ENCODE data around the gene HERPUD1.
"Not testable (repeated sequence)": the region's sequence is repeated elsewhere in the genome, so short reads cannot be mapped to it uniquely, and the experiment has no call there.

Gene HERPUD1

DNA sequence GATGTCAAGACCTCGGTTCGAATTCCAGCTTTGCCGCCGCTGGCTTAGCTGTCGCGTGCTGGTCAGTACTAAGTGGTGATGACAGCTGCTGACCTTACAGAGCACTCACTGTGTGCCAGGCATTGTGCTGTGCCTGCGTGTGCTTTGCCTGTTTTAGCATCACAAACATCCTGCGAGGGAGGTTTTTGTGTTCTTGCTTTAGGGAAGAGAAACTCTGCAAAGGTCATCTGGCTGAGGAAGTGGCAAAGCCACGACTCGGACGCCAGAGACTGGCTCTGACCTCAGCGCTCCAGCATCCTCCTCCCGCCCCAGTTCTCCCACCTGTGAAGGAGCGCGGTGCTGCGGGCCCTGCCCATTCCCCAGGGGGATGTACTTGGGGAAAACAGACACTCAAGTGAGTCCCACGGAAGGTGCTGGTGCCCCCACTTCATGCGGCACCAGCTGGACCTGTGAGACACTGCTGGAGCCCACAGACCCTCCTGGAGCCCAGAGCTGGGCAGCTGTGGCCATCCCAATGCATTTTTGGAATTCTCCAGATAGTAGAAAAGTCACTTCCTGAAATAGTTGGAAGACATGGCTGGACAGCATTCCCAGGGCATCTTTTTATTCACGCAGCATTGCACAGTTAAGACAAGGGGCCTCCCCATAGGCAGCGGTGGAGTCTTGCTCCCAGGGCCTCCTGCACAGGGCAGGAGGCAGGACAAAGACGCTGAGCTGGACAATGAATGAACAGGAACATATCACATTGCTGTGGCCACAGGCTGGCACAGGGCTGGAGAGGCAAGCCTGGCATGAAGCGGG lies 20.0 kb upstream of the HERPUD1 start:
- no peak for DNase-seq (ENCODE audit: low spot score)

DNA sequence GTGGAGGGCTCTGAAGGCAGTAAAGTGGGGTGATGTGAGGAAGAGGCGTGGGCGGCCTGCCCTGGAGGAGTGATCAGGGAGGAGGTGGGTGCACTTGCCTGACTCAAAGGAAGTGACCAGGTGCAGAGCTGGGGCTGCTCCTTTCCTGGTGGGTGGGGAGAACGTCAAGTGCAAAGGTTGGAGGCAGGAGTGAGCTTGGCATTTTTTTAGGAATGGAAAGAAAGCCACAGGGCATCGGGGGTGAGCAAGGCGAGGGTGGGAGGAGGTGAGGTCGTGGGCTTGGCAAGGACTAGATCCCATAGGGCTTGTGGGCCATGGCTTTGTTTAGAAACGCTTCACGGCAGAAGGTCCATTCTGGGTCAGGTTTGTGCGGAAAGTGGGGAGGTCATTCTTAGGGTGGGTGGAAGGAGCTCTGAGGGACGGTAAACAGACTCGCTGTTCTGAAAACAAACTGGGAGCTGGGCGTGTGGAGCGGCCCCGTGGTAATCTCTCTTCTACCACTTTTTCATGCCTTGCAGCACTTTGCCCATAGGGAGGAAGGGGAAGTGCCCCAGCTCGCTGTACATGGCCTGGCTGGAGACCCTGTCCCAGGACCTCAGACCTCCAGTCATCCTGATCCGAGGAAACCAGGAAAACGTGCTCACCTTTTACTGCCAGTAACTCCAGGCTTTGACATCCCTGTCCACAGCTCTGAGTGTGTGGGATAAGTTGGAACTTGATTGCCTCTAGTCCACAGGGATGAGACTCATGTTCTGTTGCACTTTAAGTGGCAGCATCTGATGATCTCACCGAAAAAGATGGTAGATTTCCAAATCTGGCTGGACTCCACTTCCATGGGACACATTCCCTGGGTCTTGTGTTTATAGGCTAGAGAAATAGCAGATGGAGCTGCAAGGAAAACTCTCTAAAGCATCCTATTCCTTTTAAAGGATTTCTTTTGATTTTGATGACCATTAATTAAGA lies 18.9 kb upstream of the HERPUD1 start:
- no peak for DNase-seq (ENCODE audit: low spot score)

DNA sequence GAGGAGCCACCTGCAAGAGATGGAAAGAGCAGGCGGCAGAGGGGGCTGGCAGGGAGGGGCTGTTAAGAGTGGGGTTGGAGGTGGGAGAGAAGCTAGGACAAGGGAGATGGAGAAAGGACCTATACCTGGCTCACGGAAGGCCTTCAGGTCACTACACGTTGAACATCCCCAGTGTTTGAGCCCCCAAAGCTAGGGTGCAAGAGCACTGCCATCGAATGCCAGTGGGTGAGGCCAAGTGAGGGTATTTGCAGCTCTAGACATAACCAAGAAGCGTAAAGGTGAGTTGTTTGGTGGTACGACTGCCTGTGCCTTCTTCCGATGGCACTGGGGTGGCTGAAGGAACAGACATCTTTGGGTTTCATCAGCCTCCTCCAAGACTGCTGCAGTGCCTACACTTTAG lies 17.0 kb upstream of the HERPUD1 start:
- DNase-seq (ENCODE audit: low spot score), result no peak

GRCh38 chr16:56915336-56916119 lies 16.4 kb upstream of the HERPUD1 start:
- no peak for DNase-seq (ENCODE audit: low spot score)

GRCh38 chr16:56916571-56917403 lies 15.2 kb upstream of the HERPUD1 start:
- DNase-seq (ENCODE audit: low spot score), result no peak

GRCh38 chr16:56918467-56919012 lies 13.4 kb upstream of the HERPUD1 start:
- no peak for DNase-seq (ENCODE audit: low spot score)

DNA sequence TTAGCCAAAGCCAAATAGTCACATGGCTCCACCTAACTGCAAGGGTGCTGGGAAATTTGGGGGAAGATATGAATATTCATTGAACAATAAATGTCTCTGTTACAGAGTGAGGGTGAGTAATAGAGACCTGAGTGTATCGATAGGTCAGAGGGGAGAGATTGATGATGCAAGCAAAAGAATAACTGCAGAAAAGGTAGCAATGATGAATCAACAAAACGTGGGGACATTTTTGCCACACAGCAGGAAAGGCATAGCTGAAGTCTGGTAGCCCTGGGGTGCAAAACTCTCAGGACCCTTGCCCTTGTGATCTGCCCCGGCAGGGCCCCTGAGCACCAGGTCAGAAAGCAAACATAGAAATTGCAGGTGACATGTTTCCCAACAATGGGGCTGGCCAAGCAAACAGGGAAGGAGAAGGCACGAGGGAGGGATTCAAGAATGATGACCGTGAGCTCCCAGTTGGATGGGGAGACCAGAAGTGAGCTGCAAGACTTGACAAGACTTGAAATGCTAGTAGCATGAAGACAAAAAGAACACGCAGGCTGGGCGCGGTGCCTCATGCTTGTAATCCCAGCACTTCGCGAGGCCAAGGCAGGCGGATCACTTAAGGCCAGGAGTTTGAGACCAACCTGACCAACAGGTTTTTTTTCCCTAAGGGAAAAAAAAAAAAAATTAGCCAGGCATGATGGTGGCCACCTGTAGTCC lies 12.7 kb upstream of the HERPUD1 start:
- DNase-seq (ENCODE audit: low spot score), result no peak

DNA sequence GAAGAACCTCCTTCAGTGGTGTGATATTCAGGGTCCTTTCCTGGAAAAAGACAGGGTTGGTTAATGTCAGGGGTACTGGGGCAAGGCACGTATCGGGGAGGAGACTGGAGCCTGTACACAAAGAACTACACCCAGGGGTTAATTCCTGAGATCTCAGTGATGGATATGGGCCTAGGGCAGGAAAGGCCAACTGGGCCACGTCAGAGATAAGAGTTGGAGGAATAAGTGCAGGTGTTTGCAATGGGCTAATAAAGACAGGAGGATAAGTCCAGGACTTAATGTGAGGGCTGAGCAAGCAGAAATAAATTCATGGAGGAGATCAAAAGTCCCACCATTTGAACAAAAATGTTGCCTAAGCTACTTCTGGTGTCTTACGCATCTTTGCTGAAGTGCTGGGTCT lies 10.4 kb upstream of the HERPUD1 start:
- DNase-seq (ENCODE audit: low spot score), result no peak

GRCh38 chr16:56923481-56924091 lies 8.4 kb upstream of the HERPUD1 start:
- no peak for DNase-seq (ENCODE audit: low spot score)

DNA sequence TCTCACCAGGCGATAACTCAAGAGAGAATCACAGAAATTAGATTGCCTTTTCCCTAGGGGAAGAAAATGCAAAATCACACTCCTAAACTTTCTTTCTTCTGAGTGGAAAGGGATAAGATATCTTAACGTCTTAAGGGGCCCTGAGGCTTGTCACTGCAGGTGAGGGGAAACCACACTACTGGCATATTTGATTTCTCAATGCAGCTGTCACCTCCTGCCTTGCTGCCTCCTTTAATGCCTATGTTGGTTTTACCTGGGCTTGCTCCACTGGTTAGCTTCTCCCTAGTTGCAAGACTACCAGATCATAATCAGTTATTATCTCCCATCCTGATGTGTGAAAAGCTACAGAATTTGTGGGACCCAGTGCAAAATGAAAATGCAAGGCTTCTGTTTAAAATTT lies 4.5 kb upstream of the HERPUD1 start:
- no peak for DNase-seq (ENCODE audit: low spot score)

- no peak for DNase-seq (ENCODE audit: low spot score)
Measured at GRCh38 chr16:56929639-56930038, 2.3 kb upstream of the HERPUD1 start.

DNA sequence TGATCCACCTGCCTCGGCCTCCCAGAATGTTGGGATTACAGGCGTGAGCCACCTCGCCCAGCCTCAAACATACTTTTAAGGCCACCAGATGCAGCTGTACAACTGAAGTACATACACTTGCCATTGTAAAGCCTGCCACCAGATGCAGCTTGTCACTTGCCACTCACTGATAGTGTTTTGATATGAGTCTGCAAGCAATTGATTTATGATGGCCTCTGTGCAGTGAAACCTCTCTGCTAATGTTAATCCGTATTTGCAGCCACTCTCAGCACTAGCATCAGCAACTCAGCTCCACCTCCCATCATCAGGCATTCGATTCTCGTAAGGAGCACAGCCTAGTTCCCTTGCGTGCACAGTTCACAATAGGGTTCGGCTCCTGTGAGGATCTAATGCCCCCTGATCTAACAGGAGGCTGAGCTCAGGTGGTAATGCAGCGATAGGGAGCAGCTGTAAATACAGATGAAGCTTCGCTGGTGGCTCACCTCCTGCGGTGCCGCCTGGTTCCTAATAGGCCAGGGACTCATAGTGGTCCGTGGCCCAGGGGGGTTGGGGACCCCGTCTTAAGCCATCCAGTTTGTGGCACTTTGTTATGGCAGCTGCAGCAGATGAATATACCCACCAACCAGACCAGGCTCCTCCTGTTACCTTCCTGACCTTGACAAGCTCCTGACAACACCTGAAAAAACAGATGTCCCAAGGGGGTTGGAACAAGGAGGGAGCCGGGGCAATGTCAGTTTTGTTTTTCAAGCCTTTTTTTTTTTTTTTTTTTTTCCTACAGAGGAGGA lies 1.3 kb upstream of the HERPUD1 start:
- no peak for DNase-seq (ENCODE audit: low spot score)

DNA sequence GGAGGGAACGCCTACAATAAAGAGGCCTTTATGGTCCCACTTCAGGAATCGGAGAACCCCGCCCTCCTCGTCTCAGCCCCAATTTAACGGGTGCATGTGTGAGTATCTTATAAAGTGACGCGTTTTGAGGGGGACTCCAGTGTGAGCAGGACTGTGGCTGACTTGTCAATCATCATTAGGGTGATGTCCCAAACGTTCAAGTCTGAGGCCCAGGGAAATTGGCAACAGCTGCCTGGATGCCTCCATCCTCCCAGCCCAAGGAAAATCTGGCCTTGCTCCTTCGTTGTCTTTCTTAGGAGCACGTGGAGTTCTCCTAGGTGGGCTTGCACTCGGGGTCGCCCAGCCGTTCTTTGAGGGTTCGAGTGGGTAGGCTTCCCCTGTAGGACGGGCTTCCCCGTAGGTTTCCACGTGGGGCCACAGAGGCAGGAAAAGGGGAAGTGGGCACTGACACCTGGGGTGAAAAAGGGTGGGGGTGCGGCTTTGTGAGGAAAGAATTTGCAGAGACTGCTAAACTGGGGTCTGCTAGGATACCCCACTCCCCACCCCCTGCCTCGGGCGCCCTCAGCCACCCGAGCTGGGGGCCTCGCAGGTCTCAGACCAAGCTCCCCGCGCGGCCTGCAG lies 561 bp upstream of the HERPUD1 start:
- DNase-seq (ENCODE audit: low spot score), result no peak

GRCh38 chr16:56932721-56933619 lies 1.0 kb downstream of the HERPUD1 start:
- DNase-seq (ENCODE audit: low spot score), result peak; percentile 58

DNA sequence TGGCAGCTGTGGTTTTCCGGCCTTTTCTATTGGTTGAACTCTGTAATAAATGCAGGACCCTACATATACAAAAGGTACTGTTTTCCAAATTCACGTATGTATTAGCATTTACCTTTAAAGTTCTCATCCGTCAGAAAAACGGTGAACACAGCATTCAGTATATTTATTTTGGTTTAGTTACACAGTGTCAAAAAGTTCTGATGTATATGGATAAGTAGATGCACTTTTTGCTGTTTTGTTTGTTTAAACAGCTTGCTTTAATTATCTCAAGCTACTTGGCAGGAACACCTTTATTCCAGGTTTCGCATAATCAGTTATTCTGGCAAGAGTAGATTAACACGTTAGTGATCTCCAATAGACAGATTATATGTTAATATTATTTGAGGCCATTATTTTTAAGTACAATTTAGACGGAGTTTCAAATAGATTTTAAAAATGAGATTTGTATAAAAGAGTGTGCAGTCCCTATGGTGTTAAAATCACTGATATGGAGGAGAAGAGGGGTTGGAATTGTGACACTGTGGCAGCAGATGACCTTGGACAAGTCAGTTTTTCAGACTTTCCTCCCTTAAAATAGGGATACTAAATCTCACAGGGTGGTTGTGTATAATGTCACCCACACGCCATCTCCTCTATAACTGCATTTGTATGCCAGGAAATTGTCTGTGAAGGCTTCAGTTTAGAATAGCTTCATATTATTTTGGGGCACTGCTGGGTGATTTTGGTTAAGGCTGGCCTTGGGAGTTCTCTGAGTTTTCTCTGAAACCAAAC lies 2.1 kb downstream of the HERPUD1 start:
- DNase-seq (ENCODE audit: low spot score), result no peak

DNA sequence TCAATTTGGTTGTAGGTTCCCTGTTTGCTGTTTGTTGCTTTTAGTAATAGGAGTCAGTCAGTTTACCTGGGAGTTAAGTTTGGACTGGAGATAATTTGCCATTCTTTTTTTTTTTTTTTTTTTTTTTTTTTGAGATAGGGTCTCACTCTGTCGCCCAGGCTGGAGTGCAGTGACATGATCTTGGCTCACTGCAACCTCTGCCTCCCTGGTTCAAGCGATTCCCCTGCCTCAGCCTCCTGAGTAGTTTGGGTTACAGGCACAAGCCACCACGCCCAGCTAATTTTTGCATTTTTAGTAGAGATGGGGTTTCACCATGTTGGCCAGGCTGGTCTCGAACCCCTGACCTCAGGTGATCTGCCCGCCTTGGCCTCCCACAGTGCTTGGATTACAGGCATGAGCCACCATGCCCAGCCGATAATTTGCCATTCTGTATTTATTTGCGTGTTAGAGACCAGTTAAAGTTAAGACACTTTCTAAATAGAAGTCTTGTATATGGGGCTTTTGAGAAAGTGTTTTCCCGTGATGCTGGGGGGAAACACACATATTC lies 2.7 kb downstream of the HERPUD1 start:
- DNase-seq (ENCODE audit: low spot score), result not testable (repeated sequence)

GRCh38 chr16:56935201-56935600 lies 3.3 kb downstream of the HERPUD1 start:
- no peak for DNase-seq (ENCODE audit: low spot score)
